GM19468 (cell line): Measurements from ENCODE around the gene PEX6.
"Not testable (repeated sequence)": the region's sequence is repeated elsewhere in the genome, so short reads cannot be mapped to it uniquely, and the experiment has no call there.

Source experiments
- ATAC-seq: cut with Tn5 transposase; IDR thresholded peaks from one replicate; pipeline ENCODE4 v1.9.1; 2021; ENCODE audit warnings: mild to moderate bottlenecking, moderate library complexity, moderate number of reproducible peaks; ENCODE audit not compliant: unreplicated experiment; ENCODE audit errors: extremely low read depth

PEX6 gene

DNA sequence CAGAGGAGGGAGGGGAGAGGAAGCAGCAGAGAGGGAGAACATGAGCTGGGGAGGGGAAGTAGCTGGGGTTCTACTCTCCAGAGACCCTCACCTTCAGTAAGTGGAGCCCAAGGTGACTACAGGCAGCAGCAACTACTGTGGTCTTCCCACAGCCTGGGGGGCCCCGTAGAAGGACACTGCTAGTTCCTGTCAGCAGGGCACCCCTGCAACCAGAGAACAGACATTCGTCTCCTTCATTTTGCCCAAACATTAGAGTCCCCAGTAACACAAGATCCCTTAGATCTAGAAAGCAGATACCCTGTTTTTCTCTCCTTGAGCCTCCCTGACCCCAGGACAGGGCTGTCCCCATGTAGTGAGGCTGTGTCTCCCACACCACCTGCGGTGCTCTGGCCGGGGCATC is 10.2 kb downstream of the PEX6 start:
- ATAC-seq = no peak

DNA sequence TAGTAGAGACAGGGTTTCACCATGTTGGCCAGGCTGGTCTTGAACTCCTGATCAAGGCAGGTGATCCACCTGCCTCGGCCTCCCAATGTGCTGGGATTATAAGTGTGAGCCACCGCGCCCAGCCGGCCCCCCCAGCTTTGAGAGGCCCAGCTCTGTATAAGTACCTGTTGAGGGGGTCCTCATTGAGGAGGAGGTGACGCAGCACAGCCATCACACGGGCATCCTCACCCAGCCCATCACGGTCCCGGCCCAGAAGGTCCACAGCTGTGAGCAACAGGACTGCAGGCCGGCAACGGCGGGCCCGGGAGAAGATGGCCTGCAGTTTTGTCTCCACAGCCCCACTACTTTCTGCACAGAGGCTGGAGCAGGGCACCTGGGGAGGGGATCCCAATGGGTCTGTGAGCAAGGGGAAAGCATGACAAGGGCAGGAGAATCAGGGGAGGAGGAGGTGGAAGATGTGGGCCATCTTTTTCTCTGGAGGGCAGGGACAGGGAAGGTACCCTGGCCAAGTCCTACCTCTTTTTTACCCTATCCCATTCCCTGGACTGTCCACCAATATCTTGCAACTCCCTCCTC is 10.8 kb downstream of the PEX6 start:
- no peak for ATAC-seq

- no peak for ATAC-seq
Observed at GRCh38 chr6:42967228-42967627, 11.8 kb downstream of the PEX6 start.

DNA sequence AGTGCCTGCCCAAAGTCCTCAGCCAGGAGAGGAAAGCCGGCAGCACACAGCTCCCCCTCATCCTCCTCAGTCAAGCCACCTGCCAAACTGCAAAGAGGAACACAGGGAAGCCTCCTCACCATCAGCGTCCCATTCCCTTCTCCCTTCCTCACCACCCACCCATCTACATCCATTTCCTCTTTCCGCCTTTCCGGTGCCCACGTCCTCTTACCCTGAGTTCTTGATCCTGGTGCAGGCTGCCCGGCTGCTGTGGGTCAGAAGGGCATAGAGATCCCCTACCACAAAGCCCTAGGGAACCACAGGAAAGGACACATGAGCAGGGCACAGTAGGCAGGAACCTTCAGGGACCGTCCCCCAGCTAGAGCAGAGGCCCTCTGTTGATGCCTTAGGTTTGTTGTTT is 12.4 kb downstream of the PEX6 start:
- no peak for ATAC-seq

- no peak for ATAC-seq
Observed at GRCh38 chr6:42963855-42964605, 15.0 kb downstream of the PEX6 start.

DNA sequence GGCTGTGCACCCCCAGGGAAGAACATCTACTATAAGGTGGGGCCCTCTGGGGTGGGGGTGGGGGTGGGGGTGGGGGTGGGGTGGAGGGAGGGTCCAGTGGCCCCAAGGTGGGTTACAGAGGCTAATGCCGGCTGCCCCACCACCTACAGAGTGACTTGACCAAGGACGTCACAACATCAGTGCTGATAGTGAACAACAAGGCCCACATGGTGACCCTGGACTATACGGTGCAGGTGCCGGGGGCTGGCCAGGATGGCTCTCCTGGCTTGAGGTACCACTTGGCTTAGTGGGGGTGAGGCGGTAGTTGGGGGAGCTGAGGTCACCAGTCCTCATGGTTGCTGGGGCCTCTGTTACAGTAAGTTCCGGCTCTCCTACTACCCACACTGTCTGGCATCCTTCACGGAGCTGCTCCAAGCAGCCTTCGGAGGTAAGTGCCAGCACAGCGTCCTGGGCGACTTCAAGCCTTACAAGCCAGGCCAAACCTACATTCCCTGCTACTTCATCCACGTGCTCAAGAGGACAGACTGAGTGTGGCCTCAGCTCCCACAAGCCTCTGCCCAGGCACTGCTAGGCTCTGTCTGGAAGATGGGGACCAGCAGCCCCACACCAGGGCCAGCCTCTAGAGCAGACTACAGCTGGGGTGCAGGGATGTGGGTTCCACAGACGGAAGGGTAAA is 15.7 kb downstream of the PEX6 start:
- no peak for ATAC-seq

DNA sequence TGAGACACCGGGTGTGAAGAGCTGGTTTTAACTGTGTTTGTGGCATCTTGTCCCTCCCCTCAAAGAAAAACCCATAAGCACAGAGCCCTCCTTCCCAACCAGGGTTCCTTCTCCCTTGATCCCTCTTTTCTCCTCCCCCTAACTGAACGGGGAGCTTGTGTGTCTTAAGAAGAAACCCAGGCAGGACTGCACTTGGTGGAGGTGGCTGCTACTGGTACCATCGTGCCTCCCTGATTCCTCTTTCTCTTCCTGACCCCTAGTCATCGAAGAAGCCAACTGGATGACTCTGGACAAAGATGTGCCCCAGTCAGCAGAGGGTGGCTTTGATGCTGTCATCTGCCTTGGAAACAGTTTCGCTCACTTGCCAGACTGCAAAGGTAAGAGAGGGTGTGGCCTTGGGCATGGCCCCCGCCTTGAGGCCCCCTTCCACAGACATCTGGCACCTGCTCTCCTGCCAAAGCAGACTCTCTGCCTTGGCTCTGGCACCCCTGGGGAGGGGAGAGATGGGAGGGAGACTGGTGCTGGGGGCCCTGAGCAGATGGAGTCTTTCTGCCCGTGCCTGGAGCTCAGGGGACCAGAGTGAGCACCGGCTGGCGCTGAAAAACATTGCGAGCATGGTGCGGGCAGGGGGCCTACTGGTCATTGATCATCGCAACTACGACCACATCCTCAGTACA is 16.3 kb downstream of the PEX6 start:
- no peak for ATAC-seq

- ATAC-seq = no peak
Observed at GRCh38 chr6:42962096-42962495, 16.9 kb downstream of the PEX6 start.

DNA sequence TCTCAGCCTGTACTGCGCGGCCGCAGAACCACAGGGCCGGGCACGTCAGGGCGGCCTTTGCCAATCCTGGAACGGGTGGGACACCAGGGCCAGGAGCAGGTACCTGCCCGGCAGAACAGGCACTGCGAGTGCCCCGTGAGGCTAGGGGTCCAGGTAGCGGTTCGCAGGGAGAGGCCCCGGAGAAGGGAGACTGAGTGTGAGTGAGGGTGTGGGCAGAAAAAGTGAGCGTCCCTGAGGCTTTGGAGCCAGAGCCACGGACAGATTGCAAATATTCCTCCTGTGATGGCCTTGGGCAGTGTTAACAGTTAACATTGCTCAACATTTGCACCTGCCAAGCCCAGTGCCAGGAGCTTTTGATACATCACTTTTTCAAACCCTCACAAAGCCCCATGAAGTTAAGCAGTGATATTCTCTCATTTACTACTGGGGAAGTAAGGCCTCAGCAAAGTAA is 17.9 kb downstream of the PEX6 start:
- ATAC-seq = no peak

- no peak for ATAC-seq
Observed at GRCh38 chr6:42960243-42961019, 18.6 kb downstream of the PEX6 start, which contains the start of gene GNMT. Gene GNMT, plus strand, starts transcription at chr6:42960754. Its CDS starts 14 bp downstream, at chr6:42960768.

GRCh38 chr6:42959917-42960242 is 19.1 kb downstream of the PEX6 start:
- no peak for ATAC-seq

DNA sequence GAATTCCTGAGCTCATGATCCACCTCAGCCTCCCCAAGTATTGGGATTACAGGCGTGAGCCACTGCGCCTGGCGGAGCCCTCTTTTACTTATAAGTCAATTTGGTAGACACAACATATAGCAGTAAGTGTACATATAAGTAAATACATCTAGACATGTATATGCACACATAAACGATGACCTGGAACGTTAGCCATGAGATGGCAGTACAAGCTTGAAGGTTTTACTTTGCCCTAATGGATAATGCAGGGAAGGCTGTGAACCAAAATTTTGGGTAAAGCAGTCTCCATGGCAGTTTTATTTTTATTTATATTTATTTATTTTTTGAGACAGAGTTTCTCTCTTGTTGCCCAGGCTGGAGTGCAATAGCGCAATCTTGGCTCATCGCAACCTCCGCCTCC is 20.9 kb downstream of the PEX6 start:
- ATAC-seq = no peak

- not testable (repeated sequence) for ATAC-seq
Observed at GRCh38 chr6:42954405-42954804, 24.6 kb downstream of the PEX6 start.

DNA sequence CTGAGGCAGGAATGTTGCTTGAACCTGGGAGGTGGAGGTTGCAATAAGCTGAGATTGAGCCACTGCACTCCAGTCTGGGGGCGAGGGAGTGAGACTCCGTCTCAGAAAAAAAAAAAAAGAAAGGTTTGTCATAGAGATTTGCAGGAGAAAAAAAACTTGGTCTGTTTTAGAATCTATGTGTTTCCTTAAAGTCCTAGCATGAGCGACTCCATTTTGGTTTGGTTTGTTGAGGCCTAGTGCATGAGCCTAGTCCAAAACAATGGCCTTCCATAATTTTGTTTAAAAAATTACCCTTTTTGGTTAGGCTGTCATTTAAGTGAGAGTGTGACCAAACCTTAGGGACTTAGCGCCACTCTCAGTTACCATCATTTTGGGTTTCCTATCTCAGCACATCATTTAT is 26.6 kb downstream of the PEX6 start:
- ATAC-seq = no peak

- ATAC-seq = no peak
Observed at GRCh38 chr6:42947950-42948349, 31.0 kb downstream of the PEX6 start.

GRCh38 chr6:42942444-42942843 is 36.5 kb downstream of the PEX6 start:
- no peak for ATAC-seq

GRCh38 chr6:42941356-42941755 is 37.6 kb downstream of the PEX6 start:
- ATAC-seq = not testable (repeated sequence)

DNA sequence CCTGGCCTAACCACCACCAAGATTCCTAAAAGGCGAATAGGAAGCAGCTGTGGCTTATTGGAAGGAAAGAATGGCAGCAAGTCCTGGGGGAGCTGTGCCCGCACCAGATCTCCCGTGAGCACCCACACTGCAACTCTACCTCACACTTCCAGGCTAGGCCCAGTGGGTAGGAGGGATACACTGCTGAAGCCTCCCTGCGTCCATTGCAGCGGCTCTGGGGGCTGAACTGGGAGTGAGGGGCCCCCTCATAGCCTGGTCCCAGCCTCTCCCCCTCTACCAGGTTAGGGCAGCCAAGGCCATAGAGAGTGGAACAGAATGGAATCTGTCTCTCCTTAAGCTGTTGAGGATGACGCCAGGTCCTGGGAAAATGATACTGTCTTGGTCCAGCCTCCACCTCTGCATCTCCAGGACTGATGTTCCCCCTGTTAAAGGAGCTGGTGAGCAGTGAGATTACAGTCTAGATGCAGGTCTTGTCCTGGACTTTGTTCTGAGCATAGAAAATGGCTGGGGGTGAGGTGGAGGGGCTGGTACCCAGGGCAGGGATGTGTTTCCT is 38.4 kb downstream of the PEX6 start:
- ATAC-seq = no peak

- ATAC-seq = no peak
Observed at GRCh38 chr6:42939810-42940167, 39.2 kb downstream of the PEX6 start.
